ENCODE data around the gene TUBA1A.

DNA sequence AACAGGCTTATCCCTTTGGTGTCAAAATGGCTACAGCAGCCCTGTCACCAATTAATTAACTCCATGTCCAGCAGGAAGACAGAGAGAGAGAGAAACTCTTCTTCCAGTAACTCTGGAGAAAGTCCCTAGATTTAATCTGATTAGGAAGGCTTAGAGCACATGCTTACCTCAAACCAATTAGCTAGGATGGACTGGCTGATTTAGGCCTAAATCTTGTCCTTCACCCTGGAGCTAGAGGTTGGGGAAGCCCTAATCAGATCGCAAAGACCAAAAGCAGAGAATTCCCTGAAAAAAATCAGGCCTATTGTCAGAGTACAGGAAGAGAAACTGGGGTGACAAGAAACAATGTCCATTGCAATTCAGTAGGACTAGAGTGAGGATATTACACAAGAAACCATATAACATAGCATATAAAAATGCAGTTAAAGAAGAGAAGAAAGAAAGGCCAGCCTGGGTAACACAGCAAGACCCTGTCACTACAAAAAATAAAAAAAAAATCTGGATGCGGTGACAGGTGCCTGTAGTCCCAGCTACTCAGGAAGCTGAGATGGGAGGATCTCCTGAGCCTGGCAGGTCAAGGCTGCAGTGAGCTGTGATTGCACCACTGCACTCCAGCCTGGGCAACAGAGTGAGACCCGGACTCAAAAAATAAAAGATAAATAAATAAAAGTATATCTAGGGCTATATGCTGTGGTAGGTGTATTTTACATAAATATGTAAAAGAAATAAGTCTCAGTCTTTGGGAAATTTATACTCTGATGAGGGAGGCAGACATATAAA, 34.9 kb upstream of the TUBA1A start:
- TF ChIP-seq, protein P1, sequence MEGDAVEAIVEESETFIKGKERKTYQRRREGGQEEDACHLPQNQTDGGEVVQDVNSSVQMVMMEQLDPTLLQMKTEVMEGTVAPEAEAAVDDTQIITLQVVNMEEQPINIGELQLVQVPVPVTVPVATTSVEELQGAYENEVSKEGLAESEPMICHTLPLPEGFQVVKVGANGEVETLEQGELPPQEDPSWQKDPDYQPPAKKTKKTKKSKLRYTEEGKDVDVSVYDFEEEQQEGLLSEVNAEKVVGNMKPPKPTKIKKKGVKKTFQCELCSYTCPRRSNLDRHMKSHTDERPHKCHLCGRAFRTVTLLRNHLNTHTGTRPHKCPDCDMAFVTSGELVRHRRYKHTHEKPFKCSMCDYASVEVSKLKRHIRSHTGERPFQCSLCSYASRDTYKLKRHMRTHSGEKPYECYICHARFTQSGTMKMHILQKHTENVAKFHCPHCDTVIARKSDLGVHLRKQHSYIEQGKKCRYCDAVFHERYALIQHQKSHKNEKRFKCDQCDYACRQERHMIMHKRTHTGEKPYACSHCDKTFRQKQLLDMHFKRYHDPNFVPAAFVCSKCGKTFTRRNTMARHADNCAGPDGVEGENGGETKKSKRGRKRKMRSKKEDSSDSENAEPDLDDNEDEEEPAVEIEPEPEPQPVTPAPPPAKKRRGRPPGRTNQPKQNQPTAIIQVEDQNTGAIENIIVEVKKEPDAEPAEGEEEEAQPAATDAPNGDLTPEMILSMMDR (tag by site-specific recombination; IDR thresholded peaks at IDR 0.05), result no peak
- TF ChIP-seq ZNF600 (tag by site-specific recombination; IDR thresholded peaks at IDR 0.05), result no peak
- TF ChIP-seq ZNF16 (tag by site-specific recombination; IDR thresholded peaks at IDR 0.05; ENCODE audit: low read depth), result no peak
- TF ChIP-seq, protein P2, sequence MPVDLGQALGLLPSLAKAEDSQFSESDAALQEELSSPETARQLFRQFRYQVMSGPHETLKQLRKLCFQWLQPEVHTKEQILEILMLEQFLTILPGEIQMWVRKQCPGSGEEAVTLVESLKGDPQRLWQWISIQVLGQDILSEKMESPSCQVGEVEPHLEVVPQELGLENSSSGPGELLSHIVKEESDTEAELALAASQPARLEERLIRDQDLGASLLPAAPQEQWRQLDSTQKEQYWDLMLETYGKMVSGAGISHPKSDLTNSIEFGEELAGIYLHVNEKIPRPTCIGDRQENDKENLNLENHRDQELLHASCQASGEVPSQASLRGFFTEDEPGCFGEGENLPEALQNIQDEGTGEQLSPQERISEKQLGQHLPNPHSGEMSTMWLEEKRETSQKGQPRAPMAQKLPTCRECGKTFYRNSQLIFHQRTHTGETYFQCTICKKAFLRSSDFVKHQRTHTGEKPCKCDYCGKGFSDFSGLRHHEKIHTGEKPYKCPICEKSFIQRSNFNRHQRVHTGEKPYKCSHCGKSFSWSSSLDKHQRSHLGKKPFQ (tag by site-specific recombination; IDR thresholded peaks at IDR 0.05), result no peak
- TF ChIP-seq, protein P3, sequence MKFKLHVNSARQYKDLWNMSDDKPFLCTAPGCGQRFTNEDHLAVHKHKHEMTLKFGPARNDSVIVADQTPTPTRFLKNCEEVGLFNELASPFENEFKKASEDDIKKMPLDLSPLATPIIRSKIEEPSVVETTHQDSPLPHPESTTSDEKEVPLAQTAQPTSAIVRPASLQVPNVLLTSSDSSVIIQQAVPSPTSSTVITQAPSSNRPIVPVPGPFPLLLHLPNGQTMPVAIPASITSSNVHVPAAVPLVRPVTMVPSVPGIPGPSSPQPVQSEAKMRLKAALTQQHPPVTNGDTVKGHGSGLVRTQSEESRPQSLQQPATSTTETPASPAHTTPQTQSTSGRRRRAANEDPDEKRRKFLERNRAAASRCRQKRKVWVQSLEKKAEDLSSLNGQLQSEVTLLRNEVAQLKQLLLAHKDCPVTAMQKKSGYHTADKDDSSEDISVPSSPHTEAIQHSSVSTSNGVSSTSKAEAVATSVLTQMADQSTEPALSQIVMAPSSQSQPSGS (tag by site-specific recombination; IDR thresholded peaks at IDR 0.05; ENCODE audit: low read depth), result no peak
- no peak for TF ChIP-seq ZBTB7A (tag by site-specific recombination; IDR thresholded peaks at IDR 0.05; ENCODE audit: low read depth)
- no peak for TF ChIP-seq GFI1B (tag by site-specific recombination; IDR thresholded peaks at IDR 0.05)
- TF ChIP-seq TCF7L2 (IDR thresholded peaks at IDR 0.05; ENCODE audit: borderline replicate concordance, low read depth, low read length), result no peak
- no peak for TF ChIP-seq ZNF830 (tag by site-specific recombination; IDR thresholded peaks at IDR 0.05; ENCODE audit: low read depth)
- TF ChIP-seq ZNF23 (tag by site-specific recombination; IDR thresholded peaks at IDR 0.05; ENCODE audit: borderline replicate concordance), result no peak
